ENCODE results near the gene HTR4.

DNA sequence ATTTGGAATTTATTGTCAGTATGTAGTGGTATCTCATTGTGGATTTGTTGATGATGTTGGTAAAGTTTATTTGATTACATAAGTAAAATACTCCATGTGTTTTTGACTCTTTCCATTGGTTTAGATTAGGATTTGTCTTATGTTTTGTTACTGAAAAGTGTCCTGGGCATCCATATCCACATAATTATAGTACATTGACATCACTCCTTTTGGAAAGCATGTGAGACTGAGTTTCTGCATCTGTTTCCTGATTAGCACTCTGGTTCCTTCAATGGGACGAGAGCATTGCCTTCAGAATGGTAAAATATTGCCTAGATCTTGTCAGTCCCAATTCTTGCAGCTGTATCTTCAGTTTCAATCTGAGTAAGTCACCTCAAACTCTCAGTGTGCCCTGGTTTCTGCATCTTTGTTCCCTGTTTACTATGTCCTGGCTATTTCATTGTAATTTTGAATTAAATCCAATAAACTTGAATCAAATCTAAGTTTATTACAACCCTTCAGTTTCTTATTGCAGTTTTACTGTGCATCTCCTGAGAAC lies 142.4 kb downstream of the HTR4 start:
- TF ChIP-seq, protein P1, sequence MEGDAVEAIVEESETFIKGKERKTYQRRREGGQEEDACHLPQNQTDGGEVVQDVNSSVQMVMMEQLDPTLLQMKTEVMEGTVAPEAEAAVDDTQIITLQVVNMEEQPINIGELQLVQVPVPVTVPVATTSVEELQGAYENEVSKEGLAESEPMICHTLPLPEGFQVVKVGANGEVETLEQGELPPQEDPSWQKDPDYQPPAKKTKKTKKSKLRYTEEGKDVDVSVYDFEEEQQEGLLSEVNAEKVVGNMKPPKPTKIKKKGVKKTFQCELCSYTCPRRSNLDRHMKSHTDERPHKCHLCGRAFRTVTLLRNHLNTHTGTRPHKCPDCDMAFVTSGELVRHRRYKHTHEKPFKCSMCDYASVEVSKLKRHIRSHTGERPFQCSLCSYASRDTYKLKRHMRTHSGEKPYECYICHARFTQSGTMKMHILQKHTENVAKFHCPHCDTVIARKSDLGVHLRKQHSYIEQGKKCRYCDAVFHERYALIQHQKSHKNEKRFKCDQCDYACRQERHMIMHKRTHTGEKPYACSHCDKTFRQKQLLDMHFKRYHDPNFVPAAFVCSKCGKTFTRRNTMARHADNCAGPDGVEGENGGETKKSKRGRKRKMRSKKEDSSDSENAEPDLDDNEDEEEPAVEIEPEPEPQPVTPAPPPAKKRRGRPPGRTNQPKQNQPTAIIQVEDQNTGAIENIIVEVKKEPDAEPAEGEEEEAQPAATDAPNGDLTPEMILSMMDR (IDR thresholded peaks at IDR 0.05; ENCODE audit: extremely low read depth in 1 of 2, insufficient read depth in 1 of 2, low read depth in 1 of 2, low read length in 2 of 2), result no peak
- TF ChIP-seq POLR2A (IDR thresholded peaks at IDR 0.05; ENCODE audit: low read depth, low read length), result no peak
- TF ChIP-seq POLR2AphosphoS5 (IDR thresholded peaks at IDR 0.05; ENCODE audit: insufficient read depth, low read depth, low read length), result no peak
- no peak for TF ChIP-seq EZH2 (IDR thresholded peaks at IDR 0.05; ENCODE audit: borderline replicate concordance, low read depth, low read length, severe bottlenecking)
- TF ChIP-seq FOS (IDR thresholded peaks at IDR 0.05; ENCODE audit: borderline replicate concordance, insufficient read depth, low read length), result no peak
- TF ChIP-seq, protein P2, sequence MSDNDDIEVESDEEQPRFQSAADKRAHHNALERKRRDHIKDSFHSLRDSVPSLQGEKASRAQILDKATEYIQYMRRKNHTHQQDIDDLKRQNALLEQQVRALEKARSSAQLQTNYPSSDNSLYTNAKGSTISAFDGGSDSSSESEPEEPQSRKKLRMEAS (IDR thresholded peaks at IDR 0.05; ENCODE audit: insufficient read depth, insufficient read length), result no peak
- no peak for TF ChIP-seq GATA2 (IDR thresholded peaks at IDR 0.05; ENCODE audit: insufficient read depth, insufficient read length, low read depth, low read length)
- no peak for TF ChIP-seq JUN (IDR thresholded peaks at IDR 0.05; ENCODE audit: borderline replicate concordance, insufficient read depth, insufficient read length, low read depth)
- TF ChIP-seq MYC (IDR thresholded peaks at IDR 0.05; ENCODE audit: low read depth, low read length), result no peak
